Right cardiac atrium (tissue), 5 donors: Measurements from ENCODE around the gene UPK3A. TPM values are rescaled to one million over a fixed set of nuclear protein-coding genes. Genes with fewer than 3 reads are reported as not detected.

Experiments used
- ATAC-seq, 2 donors: fragments of 200-7000 bp; cut with Tn5 transposase; one replicate each; pipeline versions ENCODE4 v1.8.0 to v1.9.1; 2020; ENCODE audit warnings: moderate library complexity in 2 of 2, mild to moderate bottlenecking in 1 of 2
- DNase-seq, 3 donors: peaks; one replicate each; pipeline ENCODE4 v3.0.0-alpha.2; 2020
- H3K27ac ChIP-seq: one replicate; pipeline ENCODE4 v1.5.1; 2013; ENCODE audit warnings: mild to moderate bottlenecking, low read length, control low read depth, moderate library complexity
- H3K27me3 ChIP-seq: one replicate; pipeline ENCODE4 v1.6.1; 2013; ENCODE audit not compliant: control insufficient read depth, insufficient read depth
- H3K4me1 ChIP-seq: one replicate; pipeline ENCODE4 v1.6.1; 2013; ENCODE audit warnings: low read length; ENCODE audit not compliant: control insufficient read depth, insufficient read depth
- H3K4me3 ChIP-seq: one replicate; pipeline ENCODE4 v1.5.1; 2013; ENCODE audit warnings: low read length, control low read depth
- H3K9me3 ChIP-seq: one replicate; pipeline ENCODE4 v1.6.1; 2013; ENCODE audit warnings: low read length; ENCODE audit not compliant: control insufficient read depth
- WGBS: extraction: QIAGEN DNeasy Blood & Tissue Kit; methylation state at CpG from one replicate; pipeline ENCODE4 v1.1.7; 2013; 5-methylcytosine and 5-hydroxymethylcytosine counted together
- intact Hi-C, 4 donors: fragments of 100-400 bp; cut with DNase I; formaldehyde crosslinking; loops; one replicate each; pipeline versions ENCODE4 v1.11.0 to v1.14.0; 2022 to 2023
- polyA plus RNA-seq: library from polyadenylated mRNA; stranded (reverse); fragments of 200-250 nt; gene quantifications from one replicate; pipeline ENCODE4 v1.2.3, GENCODE V29; 2013
- total RNA-seq, 4 donors: library from RNA; stranded (reverse); fragmentation: NEBNext Ultra II Directional; extraction: Animal tissue kit (Norgen Biotek cat#: 25700); gene quantifications; one replicate each; pipeline ENCODE4 v1.2.1, GENCODE V29; 2021
- donor health status: healthy with polysubstance abuse.
- donor health status: DM: no; HTN: yes; CAD: no.
- donor health status: DM: no; HTN: no; CAD: no.
- donor health status: DM: no; HTN: yes; CAD: no; lungs with severe emphysema.
- donor health status: DM: yes; HTN: yes; CAD: no.

Gene UPK3A
- total and polyA plus RNA-seq, 5 donors = not detected

DNA sequence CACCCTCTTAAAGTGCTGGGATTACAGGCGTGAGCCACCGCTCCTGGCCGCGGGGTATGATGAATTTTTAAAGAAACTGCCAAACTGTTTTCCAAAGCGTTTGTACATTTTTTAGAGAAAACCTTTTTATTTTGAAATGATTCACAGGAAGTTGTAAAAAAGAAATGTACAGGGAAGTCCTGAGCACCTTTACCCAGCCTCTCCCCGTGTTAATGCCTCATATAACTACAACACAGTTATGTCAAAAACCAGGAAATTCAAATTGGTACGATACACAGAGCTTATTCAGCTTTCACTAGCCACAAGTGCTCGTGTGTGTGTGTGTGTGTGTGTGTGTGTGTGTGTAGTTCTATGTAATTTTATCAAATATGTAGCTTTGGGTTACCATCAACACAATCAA is 18.0 kb downstream of the UPK3A start:
- Histone ChIP-seq H3K4me3 (no peak overlapping the region), H3K27ac (no peak overlapping the region), H3K27me3 (no peaks in the 10 kb centered on the region), H3K9me3 (no peaks in the 10 kb centered on the region), H3K4me1 (no peaks in the 10 kb centered on the region)
- 75% methylated on average over 8 of the region's 8 CpGs for WGBS
- DNase-seq = no peak
- intact Hi-C loops = no loop called here
- no peak for ATAC-seq

DNA sequence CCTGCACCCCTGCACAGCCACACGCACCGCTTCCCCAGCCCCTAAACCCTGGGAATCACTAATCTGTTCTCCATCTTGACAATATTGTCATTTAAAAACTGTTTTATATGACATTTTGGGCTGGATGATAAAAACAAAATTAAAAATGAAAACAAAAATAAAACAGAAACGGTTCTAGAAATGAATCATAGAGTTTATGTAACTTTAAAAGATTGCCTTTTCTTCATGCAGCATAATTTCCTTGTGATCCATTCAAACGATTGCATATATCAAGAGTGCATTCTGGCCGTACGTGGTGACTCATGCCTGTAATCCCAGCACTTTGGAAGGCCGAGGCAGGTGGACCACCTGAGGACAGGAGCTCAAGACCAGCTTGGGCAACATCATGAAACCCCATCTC is 18.4 kb downstream of the UPK3A start:
- Histone ChIP-seq H3K27ac (no peak overlapping the region), H3K4me3 (no peak overlapping the region), H3K27me3 (no peaks in the 10 kb centered on the region), H3K9me3 (no peaks in the 10 kb centered on the region), H3K4me1 (no peaks in the 10 kb centered on the region)
- 79% methylated on average over 7 of the region's 7 CpGs for WGBS
- intact Hi-C loops = no loop called here
- DNase-seq = no peak
- ATAC-seq = no peak

DNA sequence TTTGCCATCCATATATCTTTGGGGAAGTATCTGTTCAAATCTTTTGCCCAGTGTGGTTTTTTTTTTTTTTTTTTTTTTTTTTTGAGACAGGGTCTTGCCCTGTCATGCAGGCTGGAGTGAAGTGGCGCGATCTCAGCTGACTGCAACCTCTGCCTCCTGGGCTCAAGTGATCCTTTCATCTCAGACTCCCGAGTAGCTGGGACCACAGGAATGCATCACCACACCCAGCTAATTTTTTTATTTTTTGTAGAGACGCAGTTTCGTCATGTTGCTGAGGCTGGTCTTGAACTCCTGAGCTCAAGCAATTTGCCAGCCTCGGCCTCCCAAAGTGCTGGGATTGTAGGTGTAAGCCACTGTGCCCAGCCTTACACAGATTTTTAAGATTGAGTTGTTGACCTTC is 20.2 kb downstream of the UPK3A start:
- no peaks in the 10 kb centered on the region for H3K4me1 ChIP-seq
- ATAC-seq (no peak), DNase-seq (peak in 1 of 3 donors; percentile 4)
- H3K27ac ChIP-seq = no peak overlapping the region
- no peaks in the 10 kb centered on the region for H3K9me3 ChIP-seq
- no peaks in the 10 kb centered on the region for H3K27me3 ChIP-seq
- no peak overlapping the region for H3K4me3 ChIP-seq
- intact Hi-C loops = no loop called here
- 87% methylated on average over 6 of the region's 6 CpGs for WGBS

- 75% methylated on average over 6 of the region's 6 CpGs for WGBS
- ATAC-seq (no peak), DNase-seq (peak in 1 of 3 donors; percentile 18)
- H3K27ac ChIP-seq = no peak overlapping the region
- H3K4me3 ChIP-seq = no peak overlapping the region
- no peaks in the 10 kb centered on the region for H3K27me3 ChIP-seq
- no peaks in the 10 kb centered on the region for H3K4me1 ChIP-seq
- intact Hi-C loops = no loop called here
- H3K9me3 ChIP-seq = no peaks in the 10 kb centered on the region
Measured at GRCh38 chr22:45305456-45306075, 20.8 kb downstream of the UPK3A start.

- WGBS = 91% methylated on average over 9 of the region's 9 CpGs
- intact Hi-C loops = no loop called here
- DNase-seq = peak in 1 of 3 donors; percentile 1
- H3K27me3 ChIP-seq = no peaks in the 10 kb centered on the region
- H3K27ac ChIP-seq = no peak overlapping the region
- H3K4me3 ChIP-seq = no peak overlapping the region
- ATAC-seq = no peak
- H3K4me1 ChIP-seq = peaks cover 3% of the 10 kb centered on the region
- no peaks in the 10 kb centered on the region for H3K9me3 ChIP-seq
Measured at GRCh38 chr22:45306139-45306538, 21.4 kb downstream of the UPK3A start.

DNA sequence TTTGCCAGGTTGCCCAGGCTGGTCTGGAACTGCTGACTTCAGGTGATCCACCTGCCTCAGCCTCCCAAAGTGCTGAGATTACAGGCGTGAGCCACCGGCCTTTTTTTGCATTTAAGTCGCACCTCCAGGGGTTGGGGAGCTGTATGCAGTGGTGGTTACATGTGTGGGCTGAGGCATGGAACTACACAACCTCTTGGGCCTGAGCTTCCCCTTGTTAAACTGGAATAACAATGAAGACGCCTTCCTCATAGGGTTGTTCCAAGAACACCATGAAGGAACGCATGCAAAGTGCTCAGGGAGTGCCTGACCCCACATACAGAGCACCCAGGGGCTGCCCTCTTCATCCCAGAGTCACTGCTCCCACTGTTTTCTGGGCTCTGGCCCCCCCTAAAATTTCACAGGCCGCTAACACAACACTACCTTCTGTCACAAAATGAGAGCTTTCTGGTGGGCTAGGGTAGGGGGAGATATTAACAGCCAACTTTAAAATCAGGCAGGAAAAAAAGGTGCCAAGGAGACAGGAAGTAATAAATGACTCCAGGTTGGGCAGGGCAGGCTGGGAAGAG is 23.7 kb downstream of the UPK3A start:
- Histone ChIP-seq H3K9me3 (no peaks in the 10 kb centered on the region), H3K4me3 (no peak overlapping the region), H3K27ac (no peak overlapping the region), H3K27me3 (no peaks in the 10 kb centered on the region), H3K4me1 (peaks cover 6% of the 10 kb centered on the region)
- intact Hi-C loops = no loop called here
- 92% methylated on average over 6 of the region's 6 CpGs for WGBS
- no peak for ATAC-seq
- no peak for DNase-seq

- WGBS = 55% methylated on average over 25 of the region's 25 CpGs
- Histone ChIP-seq H3K4me3 (peak overlapping the region; percentile 2), H3K9me3 (no peaks in the 10 kb centered on the region), H3K27me3 (no peaks in the 10 kb centered on the region), H3K27ac (peak overlapping the region; percentile 6), H3K4me1 (peaks cover 8% of the 10 kb centered on the region)
- ATAC-seq = peak; percentile 0 to 3
- intact Hi-C loops = no loop called here
- no peak for DNase-seq
Measured at GRCh38 chr22:45308957-45309421, 24.2 kb downstream of the UPK3A start.

DNA sequence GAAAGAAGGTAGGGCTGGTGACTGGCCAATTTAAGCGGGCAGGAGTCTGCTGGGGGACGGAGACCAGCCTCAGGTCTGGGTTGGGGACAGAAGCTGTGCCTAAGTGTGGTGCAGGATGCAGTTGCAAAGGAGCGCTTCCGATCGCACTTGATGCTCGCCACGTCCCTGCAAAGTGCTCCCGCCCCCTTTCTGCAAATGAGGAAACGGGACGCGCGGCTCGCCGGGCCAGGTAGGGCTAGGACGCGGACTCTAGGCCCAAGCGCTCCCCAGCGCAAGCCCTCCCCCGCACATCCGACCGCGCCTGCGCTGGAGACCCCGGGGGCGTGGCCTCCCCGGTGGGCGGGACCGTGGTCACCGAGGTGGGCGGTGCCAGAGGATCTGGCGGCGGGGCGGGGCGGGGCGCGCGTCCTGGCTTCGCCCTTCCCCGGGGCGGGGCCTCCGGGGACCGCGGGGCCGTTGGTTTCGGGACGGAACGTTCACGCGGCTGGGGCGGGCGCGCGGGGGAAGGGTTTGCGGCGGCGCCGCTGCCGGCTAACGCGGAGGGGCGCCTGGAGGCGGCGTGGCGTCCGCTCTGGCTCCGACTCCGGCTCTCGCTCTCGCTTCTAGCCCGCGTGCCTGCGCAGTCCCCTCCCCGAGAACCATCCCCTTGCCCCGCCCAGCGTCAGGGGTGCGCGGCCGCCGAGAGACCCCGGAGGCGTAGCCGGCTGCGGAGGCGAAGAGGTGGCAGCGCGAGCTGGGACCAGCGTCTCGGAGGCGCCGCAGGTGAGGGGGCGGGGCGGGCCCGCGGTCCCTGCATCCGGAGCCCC is 24.9 kb downstream of the UPK3A start, which contains the start of gene FAM118A:
TSS of gene FAM118A (plus strand) at position 513 of the 806 bp plus-strand sequence. CDS start 12,446 bp downstream, outside the sequence.
- H3K27me3 ChIP-seq = no peaks in the 10 kb centered on the region
- H3K4me3 ChIP-seq = peak within 1 kb of the TSS; percentile 95
- peak; percentile 91 to 97 (median 97) for DNase-seq
- under 1% methylated on average over 95 of the region's 95 CpGs for WGBS
- H3K27ac ChIP-seq = peak within 1 kb of the TSS; percentile 74
- H3K9me3 ChIP-seq = no peaks in the 10 kb centered on the region
- peaks cover 11% of the 10 kb centered on the region for H3K4me1 ChIP-seq
- intact Hi-C loops = no loop called here
- ATAC-seq = peak; percentile 95 to 96

- ATAC-seq = no peak
- Histone ChIP-seq H3K4me3 (peak overlapping the region; percentile 95), H3K4me1 (peaks cover 11% of the 10 kb centered on the region), H3K27me3 (no peaks in the 10 kb centered on the region), H3K27ac (peak overlapping the region; percentile 74), H3K9me3 (no peaks in the 10 kb centered on the region)
- peak in 2 of 3 donors; percentile 32 to 70 for DNase-seq
- WGBS = 4% methylated on average over 33 of the region's 33 CpGs
- intact Hi-C loops = no loop called here
Measured at GRCh38 chr22:45310331-45310976, 25.7 kb downstream of the UPK3A start.

GRCh38 chr22:45310977-45311531 is 26.3 kb downstream of the UPK3A start:
- 44% methylated on average over 14 of the region's 14 CpGs for WGBS
- peak in 1 of 3 donors; percentile 29 for DNase-seq

More at GRCh38 chr22:45310977-45311531, 26.3 kb downstream of the UPK3A start:
- Histone ChIP-seq H3K4me3 (peak overlapping the region; percentile 95), H3K27me3 (no peaks in the 10 kb centered on the region), H3K9me3 (no peaks in the 10 kb centered on the region), H3K4me1 (peaks cover 15% of the 10 kb centered on the region), H3K27ac (no peak overlapping the region)
- intact Hi-C loops = no loop called here
- ATAC-seq = no peak
